HG03439 (cell line): ENCODE data around the gene RAB11B.
"Not testable (repeated sequence)": the region's sequence is repeated elsewhere in the genome, so short reads cannot be mapped to it uniquely, and the experiment has no call there.

Source experiments
- ATAC-seq: cut with Tn5 transposase; IDR thresholded peaks from one replicate; pipeline ENCODE4 v1.9.1; 2021; ENCODE audit warnings: mild to moderate bottlenecking, moderate library complexity; ENCODE audit not compliant: unreplicated experiment

The RAB11B gene

GRCh38 chr19:8425331-8425730 lies 35.2 kb downstream of the RAB11B start:
- ATAC-seq: not testable (repeated sequence)

GRCh38 chr19:8426283-8426682 lies 36.1 kb downstream of the RAB11B start:
- ATAC-seq: no peak

- ATAC-seq: no peak
These were observed 38.9 kb downstream of the RAB11B start for GRCh38 chr19:8429044-8429443.

GRCh38 chr19:8429826-8430225 lies 39.7 kb downstream of the RAB11B start:
- no peak for ATAC-seq

GRCh38 chr19:8430650-8431049 lies 40.5 kb downstream of the RAB11B start:
- no peak for ATAC-seq

- ATAC-seq: no peak
These were observed 48.1 kb downstream of the RAB11B start for GRCh38 chr19:8438236-8438635.

- no peak for ATAC-seq
These were observed 51.8 kb downstream of the RAB11B start for GRCh38 chr19:8441725-8442544.

- not testable (repeated sequence) for ATAC-seq
These were observed 54.0 kb downstream of the RAB11B start for GRCh38 chr19:8444140-8444676.

GRCh38 chr19:8444677-8445487 lies 54.7 kb downstream of the RAB11B start, which contains the start of gene HNRNPM:
HNRNPM (plus strand) TSS chr19:8444975; CDS start chr19:8444999, 24 bp downstream.
- ATAC-seq: peak; percentile 79

- peak; percentile 20 for ATAC-seq
These were observed 55.4 kb downstream of the RAB11B start for GRCh38 chr19:8445488-8446001.

GRCh38 chr19:8446061-8446709 lies 56.0 kb downstream of the RAB11B start:
- no peak for ATAC-seq

GRCh38 chr19:8449830-8450229 lies 59.7 kb downstream of the RAB11B start:
- no peak for ATAC-seq

- no peak for ATAC-seq
These were observed 61.2 kb downstream of the RAB11B start for GRCh38 chr19:8451377-8451776.

GRCh38 chr19:8451885-8452284 lies 61.7 kb downstream of the RAB11B start:
- ATAC-seq: no peak

GRCh38 chr19:8452446-8453123 lies 62.4 kb downstream of the RAB11B start:
- ATAC-seq: no peak

- no peak for ATAC-seq
These were observed 63.5 kb downstream of the RAB11B start for GRCh38 chr19:8453616-8454015.
